ENCODE measurements around the gene PTMA. TPM values are rescaled to one million over a fixed set of nuclear protein-coding genes. Genes with fewer than 3 reads are reported as not detected.

PTMA gene
- total RNA-seq, 1 donor: 545 TPM

DNA sequence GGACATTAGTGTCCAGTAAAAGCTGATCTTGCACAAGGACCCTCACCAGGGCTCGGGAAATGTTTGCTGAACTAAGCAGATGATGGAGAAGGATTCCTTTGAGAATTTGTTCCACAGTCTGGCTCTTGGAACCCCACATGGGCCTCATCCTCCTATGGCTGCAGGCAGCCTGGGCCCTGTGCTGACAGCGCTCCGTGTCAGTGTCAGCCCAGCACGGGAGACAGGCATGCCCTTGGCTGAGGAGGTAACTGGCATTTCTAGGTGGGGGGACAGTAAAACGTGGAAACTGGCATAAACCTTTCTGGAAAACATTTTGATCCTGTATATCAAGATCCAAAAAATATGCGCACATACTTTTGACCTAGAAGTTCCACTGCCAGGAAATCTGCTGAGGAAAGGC lies 10.5 kb downstream of the PTMA start:
- peaks cover 36% of the 10 kb centered on the region for H3K4me1 ChIP-seq (ENCODE audit: insufficient read depth, low read length)
- H3K79me2 ChIP-seq (ENCODE audit: insufficient read depth, low read length): peaks cover under 1% of the 10 kb centered on the region
- no peaks in the 10 kb centered on the region for H3K36me3 ChIP-seq (ENCODE audit: insufficient read depth, low read length)
- no peak overlapping the region for H3K27ac ChIP-seq (ENCODE audit: low read depth, low read length)
- H3K9me3 ChIP-seq (ENCODE audit: low read depth, low read length): no peaks in the 10 kb centered on the region
- H3K27me3 ChIP-seq (ENCODE audit: insufficient read depth, low read length): no peaks in the 10 kb centered on the region
- peaks cover 5% of the 10 kb centered on the region for H4K20me1 ChIP-seq (ENCODE audit: insufficient read depth, low read length)
- H2AFZ ChIP-seq (ENCODE audit: low read length): no peak overlapping the region
- no peak overlapping the region for H3K4me3 ChIP-seq (ENCODE audit: insufficient read depth, low read length)
- no peak for DNase-seq (ENCODE audit: insufficient read length, low spot score, missing footprints)
- H3K4me2 ChIP-seq (ENCODE audit: insufficient read depth, low read length): no peak overlapping the region
- TF ChIP-seq, protein P1, sequence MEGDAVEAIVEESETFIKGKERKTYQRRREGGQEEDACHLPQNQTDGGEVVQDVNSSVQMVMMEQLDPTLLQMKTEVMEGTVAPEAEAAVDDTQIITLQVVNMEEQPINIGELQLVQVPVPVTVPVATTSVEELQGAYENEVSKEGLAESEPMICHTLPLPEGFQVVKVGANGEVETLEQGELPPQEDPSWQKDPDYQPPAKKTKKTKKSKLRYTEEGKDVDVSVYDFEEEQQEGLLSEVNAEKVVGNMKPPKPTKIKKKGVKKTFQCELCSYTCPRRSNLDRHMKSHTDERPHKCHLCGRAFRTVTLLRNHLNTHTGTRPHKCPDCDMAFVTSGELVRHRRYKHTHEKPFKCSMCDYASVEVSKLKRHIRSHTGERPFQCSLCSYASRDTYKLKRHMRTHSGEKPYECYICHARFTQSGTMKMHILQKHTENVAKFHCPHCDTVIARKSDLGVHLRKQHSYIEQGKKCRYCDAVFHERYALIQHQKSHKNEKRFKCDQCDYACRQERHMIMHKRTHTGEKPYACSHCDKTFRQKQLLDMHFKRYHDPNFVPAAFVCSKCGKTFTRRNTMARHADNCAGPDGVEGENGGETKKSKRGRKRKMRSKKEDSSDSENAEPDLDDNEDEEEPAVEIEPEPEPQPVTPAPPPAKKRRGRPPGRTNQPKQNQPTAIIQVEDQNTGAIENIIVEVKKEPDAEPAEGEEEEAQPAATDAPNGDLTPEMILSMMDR (IDR thresholded peaks at IDR 0.05; ENCODE audit: extremely low read depth, low read depth, low read length): no peak

DNA sequence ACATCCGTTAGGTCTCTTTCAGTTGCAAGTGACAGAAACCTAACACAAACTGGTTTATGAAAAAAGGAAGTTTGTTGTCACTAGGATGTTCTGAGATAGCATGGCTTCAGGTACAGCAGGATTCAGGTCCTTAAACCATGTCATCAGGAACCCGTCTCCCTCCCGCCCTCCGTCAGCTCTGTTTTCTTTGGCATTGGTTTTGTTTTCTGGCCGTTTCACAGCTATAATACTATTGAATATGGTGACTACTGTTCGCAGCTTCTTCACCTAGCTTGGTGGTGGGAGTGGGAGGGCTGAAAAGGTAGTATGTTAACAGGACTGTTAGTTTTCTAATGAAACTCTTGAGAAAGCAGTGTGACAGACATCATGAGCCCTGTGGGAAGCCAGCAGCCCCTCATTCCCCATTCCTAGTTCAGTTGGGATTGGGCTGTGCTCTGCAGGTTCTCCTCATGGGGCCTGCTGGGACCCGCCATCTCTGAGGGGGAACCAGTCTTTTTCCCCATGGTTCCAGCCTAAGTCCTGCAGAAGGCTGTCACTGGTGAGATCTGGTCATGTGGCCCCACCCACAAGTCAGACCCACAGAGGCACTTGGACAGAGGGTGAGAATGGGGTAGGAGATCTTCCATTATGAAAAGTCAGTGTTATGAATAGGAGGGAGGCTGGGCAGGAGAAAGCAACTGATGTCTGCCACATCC lies 12.1 kb downstream of the PTMA start:
- Histone ChIP-seq H3K36me3 (ENCODE audit: insufficient read depth, low read length) (no peaks in the 10 kb centered on the region), H3K4me1 (ENCODE audit: insufficient read depth, low read length) (peaks cover 28% of the 10 kb centered on the region), H3K9me3 (ENCODE audit: low read depth, low read length) (no peaks in the 10 kb centered on the region), H3K79me2 (ENCODE audit: insufficient read depth, low read length) (no peaks in the 10 kb centered on the region), H4K20me1 (ENCODE audit: insufficient read depth, low read length) (no peaks in the 10 kb centered on the region), H2AFZ (ENCODE audit: low read length) (no peak overlapping the region), H3K27ac (ENCODE audit: low read depth, low read length) (no peak overlapping the region), H3K4me3 (ENCODE audit: insufficient read depth, low read length) (no peak overlapping the region), H3K27me3 (ENCODE audit: insufficient read depth, low read length) (no peaks in the 10 kb centered on the region), H3K4me2 (ENCODE audit: insufficient read depth, low read length) (no peak overlapping the region)
- no peak for DNase-seq (ENCODE audit: insufficient read length, low spot score, missing footprints)
- TF ChIP-seq, protein P1 (IDR thresholded peaks at IDR 0.05; ENCODE audit: extremely low read depth, low read depth, low read length): no peak

DNA sequence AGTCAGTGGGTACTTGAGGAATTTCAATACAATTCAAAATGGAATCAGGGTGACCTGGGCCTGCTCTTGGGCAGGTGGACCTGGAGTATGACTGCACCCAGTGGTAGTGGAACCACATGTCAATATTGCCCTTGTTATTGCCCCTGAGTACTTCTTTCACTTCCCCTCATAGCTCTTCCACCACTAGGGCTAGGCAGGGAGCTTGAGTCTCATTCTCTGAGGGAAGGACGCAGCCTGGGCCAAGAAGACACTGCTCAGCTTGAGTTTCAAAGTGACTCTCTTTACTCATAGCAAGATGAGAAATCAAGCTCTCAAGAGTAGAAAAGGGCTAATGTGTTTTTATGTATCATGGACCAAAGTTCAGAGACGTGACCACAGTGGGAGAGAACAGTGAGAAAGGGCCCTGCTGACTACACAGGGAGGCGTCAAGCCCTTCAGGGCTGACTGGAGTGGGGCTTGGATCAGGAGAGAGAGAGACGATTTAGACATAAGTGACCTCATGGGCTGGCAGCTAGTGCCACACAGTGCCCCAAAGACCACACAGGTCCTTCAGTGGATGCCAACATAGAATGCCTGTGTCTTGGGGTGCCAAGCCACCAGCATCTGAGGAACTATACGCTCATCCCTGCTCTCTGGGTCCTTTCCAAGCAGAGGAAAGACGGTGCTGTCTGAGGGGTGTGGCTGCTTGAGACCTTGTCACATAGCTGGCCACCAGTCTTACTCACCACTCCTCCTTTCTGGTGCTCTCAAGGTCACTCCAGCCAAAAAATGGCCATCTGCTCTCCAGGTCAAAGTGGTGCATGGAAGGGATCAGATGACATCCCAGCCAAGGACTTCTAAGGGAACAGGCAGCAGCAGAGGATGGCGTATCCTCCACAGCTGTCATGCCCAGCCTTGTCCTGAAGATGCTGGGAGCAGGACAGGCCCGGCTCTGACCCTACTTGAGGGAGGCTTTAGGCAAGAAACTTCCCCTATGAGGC lies 13.0 kb downstream of the PTMA start:
- Histone ChIP-seq H4K20me1 (ENCODE audit: insufficient read depth, low read length) (no peaks in the 10 kb centered on the region), H3K79me2 (ENCODE audit: insufficient read depth, low read length) (no peaks in the 10 kb centered on the region), H3K36me3 (ENCODE audit: insufficient read depth, low read length) (no peaks in the 10 kb centered on the region), H3K4me2 (ENCODE audit: insufficient read depth, low read length) (no peak overlapping the region), H3K4me3 (ENCODE audit: insufficient read depth, low read length) (no peak overlapping the region), H2AFZ (ENCODE audit: low read length) (no peak overlapping the region), H3K4me1 (ENCODE audit: insufficient read depth, low read length) (peaks cover 19% of the 10 kb centered on the region), H3K27me3 (ENCODE audit: insufficient read depth, low read length) (no peaks in the 10 kb centered on the region), H3K9me3 (ENCODE audit: low read depth, low read length) (no peaks in the 10 kb centered on the region), H3K27ac (ENCODE audit: low read depth, low read length) (no peak overlapping the region)
- no peak for DNase-seq (ENCODE audit: insufficient read length, low spot score, missing footprints)
- TF ChIP-seq, protein P1 (IDR thresholded peaks at IDR 0.05; ENCODE audit: extremely low read depth, low read depth, low read length): no peak
